ENCODE data around the gene PPIP5K1. TPM values are rescaled to one million over a fixed set of nuclear protein-coding genes. Genes with fewer than 3 reads are reported as not detected.
"Not testable (repeated sequence)": the region's sequence is repeated elsewhere in the genome, so short reads cannot be mapped to it uniquely, and the experiment has no call there.

The PPIP5K1 gene
- total RNA-seq, 1 experiment from 2014 or later: 7.8 TPM

DNA sequence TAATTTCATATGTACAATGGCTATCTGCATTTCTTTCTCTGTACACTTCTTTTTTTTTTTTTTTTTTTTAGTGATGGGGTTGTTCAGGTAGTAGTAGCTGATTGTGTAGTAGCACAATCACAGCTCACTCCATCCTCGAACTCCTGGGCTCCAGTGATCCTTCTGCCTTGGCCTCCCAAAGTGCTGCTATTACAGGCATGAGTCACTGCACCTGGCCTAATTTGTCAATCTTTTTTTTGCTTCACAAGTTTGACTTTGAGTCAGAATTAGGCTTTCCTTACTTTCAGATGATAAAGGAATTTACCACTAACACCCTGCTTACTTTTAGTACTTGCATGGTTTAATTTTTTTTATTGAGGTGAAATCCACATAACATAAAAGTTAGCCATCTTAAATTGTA, 44.6 kb downstream of the PPIP5K1 start:
- DNase-seq (ENCODE audit: low read depth): no peak

GRCh38 chr15:43544266-43544665, 45.7 kb downstream of the PPIP5K1 start:
- DNase-seq (ENCODE audit: low read depth): no peak

DNA sequence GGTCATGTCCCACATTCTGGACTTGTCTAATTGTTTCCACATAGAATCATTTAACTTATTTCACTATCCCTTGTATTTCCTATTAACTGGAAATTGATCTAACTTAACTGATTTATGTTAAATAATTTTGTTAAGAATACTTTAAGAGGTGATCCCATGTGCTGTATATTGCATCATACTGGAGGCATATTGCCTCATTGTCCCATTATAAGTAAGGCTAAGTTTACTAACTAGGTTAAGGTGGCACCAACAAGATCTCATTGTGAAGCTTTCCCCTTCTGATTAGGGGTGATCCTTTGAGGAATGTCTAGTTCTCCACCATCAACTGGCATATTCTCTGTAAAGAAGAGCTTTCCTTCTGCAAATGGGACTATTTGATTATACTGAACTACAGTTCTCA, 48.2 kb downstream of the PPIP5K1 start:
- DNase-seq (ENCODE audit: low read depth): no peak

- no peak for DNase-seq (ENCODE audit: low read depth)
These were observed 51.9 kb downstream of the PPIP5K1 start for GRCh38 chr15:43538091-43538490.

GRCh38 chr15:43534897-43535296, 55.1 kb downstream of the PPIP5K1 start:
- no peak for DNase-seq (ENCODE audit: low read depth)

- DNase-seq (ENCODE audit: low read depth): not testable (repeated sequence)
These were observed 57.2 kb downstream of the PPIP5K1 start for GRCh38 chr15:43532826-43533225.

- no peak for DNase-seq (ENCODE audit: low read depth)
These were observed 58.9 kb downstream of the PPIP5K1 start for GRCh38 chr15:43531018-43531670.

DNA sequence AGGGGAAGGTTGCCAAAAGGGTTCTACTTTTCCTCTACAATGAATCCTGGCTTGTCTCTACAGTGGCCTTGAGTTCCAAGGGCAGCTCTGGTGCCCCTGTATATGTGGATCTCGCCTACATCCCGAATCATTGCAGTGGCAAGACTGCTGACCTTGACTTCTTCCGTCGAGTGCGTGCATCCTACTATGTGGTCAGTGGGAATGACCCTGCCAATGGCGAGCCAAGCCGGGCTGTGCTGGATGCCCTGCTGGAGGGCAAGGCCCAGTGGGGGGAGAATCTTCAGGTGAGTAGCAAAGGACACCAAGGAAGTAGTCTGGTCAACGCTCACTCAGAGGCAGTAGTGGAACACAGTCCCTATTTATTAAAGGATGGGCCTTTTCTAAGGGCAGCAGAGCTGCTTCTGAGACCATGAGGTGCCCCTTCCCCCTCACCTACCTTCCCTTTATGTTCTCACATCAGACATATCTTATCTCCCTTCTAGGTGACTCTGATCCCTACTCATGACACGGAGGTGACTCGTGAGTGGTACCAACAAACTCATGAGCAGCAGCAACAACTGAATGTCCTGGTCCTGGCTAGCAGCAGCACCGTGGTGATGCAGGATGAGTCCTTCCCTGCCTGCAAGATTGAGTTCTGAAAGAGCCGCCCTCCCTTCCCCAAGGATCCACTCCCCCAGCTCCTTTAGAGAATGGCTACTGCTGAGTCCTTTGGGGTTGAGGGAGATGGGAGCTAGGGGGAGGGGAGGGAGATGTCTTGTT, 60.2 kb downstream of the PPIP5K1 start:
- peak; percentile 18 for DNase-seq (ENCODE audit: low read depth)

DNA sequence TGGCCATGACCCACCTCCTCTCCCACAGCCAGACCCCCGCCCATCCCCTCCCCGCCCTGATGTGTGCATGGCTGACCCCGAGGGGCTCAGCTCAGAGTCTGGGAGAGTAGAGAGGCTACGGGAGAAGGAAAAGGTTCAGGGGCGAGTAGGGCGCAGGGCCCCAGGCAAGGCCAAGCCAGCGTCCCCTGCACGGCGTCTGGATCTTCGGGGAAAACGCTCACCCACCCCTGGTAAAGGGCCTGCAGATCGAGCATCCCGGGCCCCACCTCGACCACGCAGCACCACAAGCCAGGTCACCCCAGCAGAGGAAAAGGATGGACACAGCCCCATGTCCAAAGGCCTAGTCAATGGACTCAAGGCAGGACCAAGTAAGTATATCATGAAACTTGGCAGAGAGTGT, 60.9 kb downstream of the PPIP5K1 start:
- DNase-seq (ENCODE audit: low read depth): no peak

DNA sequence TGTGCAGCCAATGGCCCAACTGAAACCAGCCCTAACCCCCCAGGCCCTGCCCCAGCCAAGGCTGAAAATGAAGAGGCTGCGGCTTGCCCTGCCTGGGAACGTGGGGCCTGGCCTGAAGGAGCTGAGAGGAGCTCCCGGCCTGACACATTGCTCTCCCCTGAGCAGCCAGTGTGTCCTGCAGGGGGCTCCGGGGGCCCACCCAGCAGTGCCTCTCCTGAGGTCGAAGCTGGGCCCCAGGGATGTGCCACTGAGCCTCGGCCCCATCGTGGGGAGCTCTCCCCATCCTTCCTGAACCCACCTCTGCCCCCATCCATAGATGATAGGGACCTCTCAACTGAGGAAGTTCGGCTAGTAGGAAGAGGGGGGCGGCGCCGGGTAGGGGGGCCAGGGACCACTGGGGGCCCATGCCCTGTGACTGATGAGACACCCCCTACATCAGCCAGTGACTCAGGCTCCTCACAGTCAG, 61.4 kb downstream of the PPIP5K1 start:
- DNase-seq (ENCODE audit: low read depth): no peak

- DNase-seq (ENCODE audit: low read depth): no peak
These were observed 62.0 kb downstream of the PPIP5K1 start for GRCh38 chr15:43527802-43528541.

GRCh38 chr15:43527016-43527801, 62.8 kb downstream of the PPIP5K1 start:
- no peak for DNase-seq (ENCODE audit: low read depth)

DNA sequence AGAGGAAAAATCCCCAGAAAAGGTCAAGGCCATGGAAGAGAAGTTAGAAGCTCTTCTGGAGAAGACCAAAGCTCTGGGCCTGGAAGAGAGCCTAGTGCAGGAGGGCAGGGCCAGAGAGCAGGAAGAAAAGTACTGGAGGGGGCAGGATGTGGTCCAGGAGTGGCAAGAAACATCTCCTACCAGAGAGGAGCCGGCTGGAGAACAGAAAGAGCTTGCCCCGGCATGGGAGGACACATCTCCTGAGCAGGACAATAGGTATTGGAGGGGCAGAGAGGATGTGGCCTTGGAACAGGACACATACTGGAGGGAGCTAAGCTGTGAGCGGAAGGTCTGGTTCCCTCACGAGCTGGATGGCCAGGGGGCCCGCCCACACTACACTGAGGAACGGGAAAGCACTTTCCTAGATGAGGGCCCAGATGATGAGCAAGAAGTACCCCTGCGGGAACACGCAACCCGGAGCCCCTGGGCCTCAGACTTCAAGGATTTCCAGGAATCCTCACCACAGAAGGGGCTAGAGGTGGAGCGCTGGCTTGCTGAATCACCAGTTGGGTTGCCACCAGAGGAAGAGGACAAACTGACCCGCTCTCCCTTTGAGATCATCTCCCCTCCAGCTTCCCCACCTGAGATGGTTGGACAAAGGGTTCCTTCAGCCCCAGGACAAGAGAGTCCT, 63.6 kb downstream of the PPIP5K1 start:
- no peak for DNase-seq (ENCODE audit: low read depth)

- no peak for DNase-seq (ENCODE audit: low read depth)
These were observed 64.9 kb downstream of the PPIP5K1 start for GRCh38 chr15:43525131-43525530.

DNA sequence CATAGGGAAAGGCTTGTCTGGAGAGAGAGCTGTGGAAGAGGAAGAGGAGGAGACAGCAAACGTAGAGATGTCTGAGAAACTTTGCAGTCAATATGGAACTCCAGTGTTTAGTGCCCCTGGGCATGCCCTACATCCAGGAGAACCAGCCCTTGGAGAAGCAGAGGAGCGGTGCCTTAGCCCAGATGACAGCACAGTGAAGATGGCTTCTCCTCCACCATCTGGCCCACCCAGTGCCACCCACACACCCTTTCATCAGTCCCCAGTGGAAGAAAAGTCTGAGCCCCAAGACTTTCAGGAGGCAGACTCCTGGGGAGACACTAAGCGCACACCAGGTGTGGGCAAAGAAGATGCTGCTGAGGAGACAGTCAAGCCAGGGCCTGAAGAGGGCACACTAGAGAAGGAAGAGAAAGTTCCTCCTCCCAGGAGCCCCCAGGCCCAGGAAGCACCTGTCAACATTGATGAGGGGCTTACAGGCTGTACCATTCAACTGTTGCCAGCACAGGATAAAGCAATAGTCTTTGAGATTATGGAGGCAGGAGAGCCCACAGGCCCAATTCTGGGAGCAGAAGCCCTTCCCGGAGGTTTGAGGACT, 65.7 kb downstream of the PPIP5K1 start:
- DNase-seq (ENCODE audit: low read depth): no peak

DNA sequence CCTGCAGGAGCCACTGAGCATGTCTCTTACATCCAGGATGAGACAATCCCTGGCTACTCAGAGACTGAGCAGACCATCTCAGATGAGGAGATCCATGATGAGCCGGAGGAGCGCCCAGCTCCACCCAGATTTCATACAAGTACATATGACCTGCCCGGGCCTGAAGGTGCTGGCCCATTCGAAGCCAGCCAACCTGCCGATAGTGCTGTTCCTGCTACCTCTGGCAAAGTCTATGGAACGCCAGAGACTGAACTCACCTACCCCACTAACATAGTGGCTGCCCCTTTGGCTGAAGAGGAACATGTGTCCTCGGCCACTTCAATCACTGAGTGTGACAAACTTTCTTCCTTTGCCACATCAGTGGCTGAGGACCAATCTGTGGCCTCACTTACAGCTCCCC, 66.4 kb downstream of the PPIP5K1 start:
- DNase-seq (ENCODE audit: low read depth): no peak

GRCh38 chr15:43522247-43522646, 67.8 kb downstream of the PPIP5K1 start:
- DNase-seq (ENCODE audit: low read depth): no peak

DNA sequence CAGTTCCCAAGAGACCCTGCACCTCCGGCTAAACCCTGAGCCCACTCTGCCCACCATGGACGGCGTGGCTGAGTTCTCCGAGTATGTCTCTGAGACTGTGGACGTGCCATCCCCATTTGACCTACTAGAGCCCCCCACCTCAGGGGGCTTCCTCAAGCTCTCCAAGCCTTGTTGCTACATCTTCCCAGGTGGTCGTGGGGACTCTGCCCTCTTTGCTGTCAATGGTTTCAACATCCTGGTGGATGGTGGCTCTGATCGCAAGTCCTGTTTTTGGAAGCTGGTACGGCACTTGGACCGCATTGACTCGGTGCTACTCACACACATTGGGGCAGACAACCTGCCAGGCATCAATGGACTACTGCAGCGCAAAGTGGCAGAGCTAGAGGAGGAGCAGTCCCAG, 68.6 kb downstream of the PPIP5K1 start:
- no peak for DNase-seq (ENCODE audit: low read depth)

DNA sequence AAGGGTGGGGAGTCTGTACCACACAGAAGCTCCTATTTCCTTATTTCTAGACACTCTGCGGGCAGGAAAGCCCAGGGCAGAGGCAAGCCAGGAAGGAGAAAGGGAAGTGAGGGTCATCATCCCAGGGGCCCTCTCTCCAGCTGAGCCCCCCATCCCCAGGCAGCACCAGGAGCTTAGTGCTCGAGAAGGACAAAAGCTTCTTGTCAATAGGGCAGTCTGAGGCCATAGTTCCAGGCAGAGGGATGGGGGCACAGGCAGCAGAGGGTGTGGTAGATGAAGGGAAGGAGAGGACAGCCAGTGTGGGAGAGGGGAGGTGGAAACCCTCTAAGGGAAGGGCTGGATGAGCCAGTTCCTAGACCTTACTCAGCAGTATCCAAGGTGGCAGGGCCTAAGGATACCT, 69.9 kb downstream of the PPIP5K1 start:
- no peak for DNase-seq (ENCODE audit: low read depth)

- DNase-seq (ENCODE audit: low read depth): no peak
These were observed 70.8 kb downstream of the PPIP5K1 start for GRCh38 chr15:43519196-43519595.

DNA sequence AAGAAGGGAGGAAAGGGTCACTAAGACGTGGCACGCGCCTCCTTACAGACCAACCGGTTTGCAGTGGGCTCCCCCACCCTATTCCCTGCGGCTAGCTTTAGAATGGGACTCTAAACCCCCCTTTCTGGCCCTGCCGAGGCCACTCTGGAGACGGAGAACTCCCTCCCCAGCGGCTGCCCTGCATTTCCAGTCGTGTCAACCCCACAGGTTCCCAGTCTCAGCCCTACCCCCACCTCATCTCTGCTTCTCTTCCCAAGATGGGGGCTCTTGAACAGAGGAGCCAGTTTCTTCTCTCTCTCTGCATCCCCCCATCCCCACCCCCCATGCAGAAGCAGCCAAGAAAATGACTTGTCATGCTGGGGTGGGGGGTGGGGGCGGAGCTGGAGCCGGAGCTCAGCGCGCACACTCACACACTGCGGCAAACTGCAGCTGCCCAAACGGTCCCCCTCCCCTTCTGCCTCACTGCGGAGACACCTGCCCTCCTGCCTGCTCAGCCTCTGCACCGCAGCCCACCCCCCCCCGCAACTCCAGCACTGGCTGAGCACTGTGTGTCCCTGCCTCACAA, 71.7 kb downstream of the PPIP5K1 start:
- peak; percentile 20 for DNase-seq (ENCODE audit: low read depth)
